ENCODE results near the gene B9D1. TPM values are rescaled to one million over a fixed set of nuclear protein-coding genes. Genes with fewer than 3 reads are reported as not detected.

The B9D1 gene
- total and polyA plus RNA-seq, 9 of the 15 experiments (the other 6 are each of a cell fraction or from before 2014, with no cell fraction given), result 8.9 to 28.0 (median 17.9) TPM

GRCh38 chr17:19411631-19412030, 49.1 kb upstream of the B9D1 start (continued):
- TF ChIP-seq RERE (CRISPR knock-in tag; IDR thresholded peaks at IDR 0.05; ENCODE audit: borderline replicate concordance), result no peak
- no peak for TF ChIP-seq WHSC1 (IDR thresholded peaks at IDR 0.05; ENCODE audit: low read length)
- TF ChIP-seq POLR2AphosphoS5 (IDR thresholded peaks at IDR 0.05; ENCODE audit: control insufficient read depth, insufficient read depth, low read depth, low read length), result no peak
- no peak for TF ChIP-seq ARID2 (IDR thresholded peaks at IDR 0.05)
- no peak for TF ChIP-seq RAD21 (CRISPR knock-in tag; conservative IDR thresholded peaks at IDR 0.05 in 1 of 2, IDR thresholded peaks at IDR 0.05 in 1 of 2)
- TF ChIP-seq ZNF695 (CRISPR knock-in tag; IDR thresholded peaks at IDR 0.05), result no peak
- TF ChIP-seq DIDO1 (tag; IDR thresholded peaks at IDR 0.05; ENCODE audit: low read depth), result no peak
- no peak for TF ChIP-seq CBX8 (IDR thresholded peaks at IDR 0.05; ENCODE audit: borderline replicate concordance, extremely low read depth, low read depth, low read length, poor library complexity, severe bottlenecking)
- TF ChIP-seq CHD1 (IDR thresholded peaks at IDR 0.05; ENCODE audit: low read length), result no peak
- TF ChIP-seq CC2D1A (IDR thresholded peaks at IDR 0.05), result no peak

All from K562 (cell line).